ENCODE results near the gene CFAP52.
"Not testable (repeated sequence)": the region's sequence is repeated elsewhere in the genome, so short reads cannot be mapped to it uniquely, and the experiment has no call there.

CFAP52 gene

GRCh38 chr17:9646546-9646885 lies 70.1 kb downstream of the CFAP52 start:
- no peak for DNase-seq (ENCODE audit: low read depth)

GRCh38 chr17:9647014-9647413 lies 70.6 kb downstream of the CFAP52 start:
- DNase-seq (ENCODE audit: low read depth): no peak

GRCh38 chr17:9648521-9649110 lies 72.2 kb downstream of the CFAP52 start:
- DNase-seq (ENCODE audit: low read depth): no peak

- DNase-seq (ENCODE audit: low read depth): no peak
Observed at GRCh38 chr17:9658593-9659211, 82.3 kb downstream of the CFAP52 start.

- no peak for DNase-seq (ENCODE audit: low read depth)
Observed at GRCh38 chr17:9661027-9661426, 84.6 kb downstream of the CFAP52 start.

- DNase-seq (ENCODE audit: low read depth): not testable (repeated sequence)
Observed at GRCh38 chr17:9663511-9663910, 87.1 kb downstream of the CFAP52 start.

- no peak for DNase-seq (ENCODE audit: low read depth)
Observed at GRCh38 chr17:9666461-9667050, 90.1 kb downstream of the CFAP52 start.

- no peak for DNase-seq (ENCODE audit: low read depth)
Observed at GRCh38 chr17:9668517-9668916, 92.1 kb downstream of the CFAP52 start.

GRCh38 chr17:9669551-9670008 lies 93.1 kb downstream of the CFAP52 start:
- DNase-seq (ENCODE audit: low read depth): no peak

GRCh38 chr17:9670596-9670995 lies 94.2 kb downstream of the CFAP52 start:
- DNase-seq (ENCODE audit: low read depth): no peak

GRCh38 chr17:9671559-9671958 lies 95.1 kb downstream of the CFAP52 start:
- DNase-seq (ENCODE audit: low read depth): no peak

GRCh38 chr17:9672266-9672665 lies 95.8 kb downstream of the CFAP52 start:
- no peak for DNase-seq (ENCODE audit: low read depth)

- no peak for DNase-seq (ENCODE audit: low read depth)
Observed at GRCh38 chr17:9672691-9673090, 96.2 kb downstream of the CFAP52 start.

GRCh38 chr17:9676084-9676483 lies 99.6 kb downstream of the CFAP52 start:
- no peak for DNase-seq (ENCODE audit: low read depth)

- no peak for DNase-seq (ENCODE audit: low read depth)
Observed at GRCh38 chr17:9676820-9677310, 100.4 kb downstream of the CFAP52 start.

- DNase-seq (ENCODE audit: low read depth): no peak
Observed at GRCh38 chr17:9677411-9677810, 101.0 kb downstream of the CFAP52 start.

GRCh38 chr17:9677896-9678295 lies 101.5 kb downstream of the CFAP52 start:
- DNase-seq (ENCODE audit: low read depth): no peak

GRCh38 chr17:9684955-9685621 lies 108.6 kb downstream of the CFAP52 start:
- DNase-seq (ENCODE audit: low read depth): no peak

All from activated T-cell treated with anti-CD3 and anti-CD28 coated beads for 48 hours (primary cell).